Measurements from ENCODE around the gene C1R.
A peak's percentile ranks its signal among the peaks of the same experiment; 100 is the strongest.

Gene C1R

DNA sequence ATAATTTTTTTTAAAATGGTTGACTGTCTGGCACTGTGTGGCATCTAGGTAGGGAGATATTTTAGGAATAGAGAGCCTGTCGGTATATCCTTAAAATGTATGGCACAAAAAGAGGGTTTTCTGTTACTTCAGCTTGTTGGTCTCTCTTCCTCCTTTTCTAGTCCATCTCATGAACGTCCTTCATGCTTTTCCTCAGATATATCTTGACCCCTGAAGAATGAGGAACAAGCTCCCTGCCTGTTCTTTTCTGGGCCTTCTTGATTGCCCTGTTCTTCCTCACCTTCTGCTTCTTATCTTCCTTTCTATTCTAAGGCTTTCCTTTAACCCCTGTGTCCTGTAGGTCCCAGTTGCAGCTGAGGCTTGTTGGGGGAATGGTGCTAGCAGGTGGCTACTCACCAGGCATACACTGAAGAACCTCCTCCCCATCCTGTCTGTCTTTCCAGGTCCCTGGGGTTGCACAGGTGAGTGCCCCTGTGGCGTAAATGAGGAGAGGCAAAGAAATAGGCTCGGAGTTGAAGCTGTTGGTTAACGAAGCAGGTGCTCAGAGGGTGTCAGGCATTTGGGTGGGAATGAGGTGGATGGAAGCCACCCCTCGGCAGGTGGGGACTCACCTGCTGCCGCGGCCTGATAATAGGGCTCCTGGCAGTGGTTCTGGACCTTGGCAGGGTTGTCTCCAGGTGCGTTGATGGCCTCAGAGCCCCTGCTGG lies 7.2 kb upstream of the C1R start:
- DNase-seq, result no peak

DNA sequence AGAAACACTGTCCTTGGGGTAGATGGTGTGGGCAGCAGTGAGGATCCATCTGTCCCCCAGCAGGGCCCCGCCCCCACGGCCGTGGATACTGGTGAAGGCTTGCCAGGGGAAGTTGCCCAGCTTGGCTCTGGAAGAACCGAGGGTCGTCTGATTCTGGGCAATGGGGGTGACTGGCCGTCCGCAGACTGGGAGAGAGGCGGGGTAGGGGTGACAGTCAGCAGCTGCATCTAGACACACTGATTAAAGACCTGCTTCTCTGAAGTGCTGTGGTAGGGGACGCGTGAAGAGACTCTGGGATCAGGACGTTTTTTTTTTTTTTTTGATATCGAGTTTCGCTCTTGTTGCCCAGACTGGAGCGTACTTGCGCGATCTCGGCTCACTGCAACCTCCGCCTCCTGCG lies 4.7 kb upstream of the C1R start:
- no peak for DNase-seq

DNA sequence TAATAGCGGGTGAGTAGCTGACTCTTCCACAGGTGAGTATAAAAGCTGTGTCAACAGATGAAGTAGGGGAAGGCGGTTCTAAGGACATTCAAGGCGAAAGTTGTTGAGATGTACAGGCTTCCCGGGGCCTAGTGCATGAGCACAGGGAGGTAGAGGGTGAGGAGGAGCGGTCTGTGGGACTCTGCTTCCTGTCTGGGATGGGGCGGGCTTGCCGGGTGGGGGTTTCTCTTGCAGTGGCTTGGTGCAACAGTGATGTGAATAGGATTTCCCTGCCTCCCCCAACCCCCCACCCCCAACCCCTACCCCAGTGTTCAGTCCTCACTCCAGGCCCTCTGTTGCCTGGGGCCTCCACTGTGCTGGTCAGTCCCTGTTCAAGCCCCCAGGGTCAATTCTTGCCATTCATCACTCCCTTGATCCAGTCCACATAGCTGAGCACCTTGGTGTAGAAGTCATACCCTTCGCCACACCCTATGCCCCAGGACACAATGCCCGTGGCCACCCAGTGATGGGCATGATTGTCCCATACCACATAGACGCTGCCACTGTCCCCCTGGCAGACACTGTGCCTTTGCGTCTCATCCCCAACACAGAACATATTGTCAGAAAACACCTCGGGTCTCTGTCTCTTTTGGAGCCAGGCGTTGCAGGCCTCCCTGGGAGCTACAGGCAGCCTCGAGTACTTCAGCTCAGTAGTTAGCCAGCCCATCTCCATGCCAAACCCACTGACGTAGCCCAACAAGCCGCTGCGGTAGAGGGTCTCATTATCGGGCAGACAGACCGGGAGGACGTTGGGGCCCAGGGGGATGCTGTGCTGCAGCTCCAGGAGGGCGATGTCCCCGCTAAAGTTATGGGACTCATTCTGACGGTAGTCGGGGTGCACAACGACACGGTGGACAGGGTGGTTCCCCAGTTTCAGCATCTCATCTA lies 4.0 kb upstream of the C1R start:
- no peak for DNase-seq

DNA sequence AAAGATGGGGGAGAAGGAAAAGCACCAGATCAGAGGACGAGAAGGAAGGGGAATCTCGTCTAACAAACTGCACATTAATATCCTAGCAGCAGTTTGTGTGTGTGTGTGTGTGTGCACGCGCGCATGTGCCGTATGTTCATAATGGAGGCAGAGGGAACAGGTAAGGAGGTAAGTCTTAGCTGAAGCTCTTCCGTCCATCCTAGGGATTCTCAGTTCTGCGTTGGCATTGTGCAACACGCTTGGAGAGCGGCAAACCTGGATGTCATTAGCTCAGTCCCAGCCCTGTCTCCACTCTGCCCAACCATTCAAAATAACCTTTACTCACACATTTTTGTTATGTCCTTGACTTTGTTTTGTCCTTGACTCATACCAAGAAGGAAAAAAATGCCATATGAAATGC lies 1.6 kb upstream of the C1R start:
- DNase-seq, result no peak

DNA sequence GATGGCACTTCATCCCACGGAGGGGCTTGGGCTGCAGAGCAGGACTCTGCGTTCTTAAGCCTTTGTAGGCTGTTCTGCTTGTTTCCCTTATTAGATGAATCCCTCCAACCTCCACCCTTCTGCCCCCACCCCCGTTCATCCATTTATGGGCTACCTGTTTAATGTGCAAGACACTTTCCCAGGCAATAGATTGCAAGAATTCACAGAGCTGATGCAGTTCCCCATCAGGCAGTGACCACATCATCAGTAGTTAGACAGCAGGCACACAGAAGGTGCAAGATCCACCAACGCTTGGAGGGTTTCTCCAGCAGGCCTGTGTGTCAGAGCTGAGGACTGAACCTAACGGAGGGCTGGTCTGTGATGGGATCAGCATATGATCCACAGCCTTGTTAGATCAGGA lies 1.2 kb upstream of the C1R start:
- DNase-seq, result no peak

DNA sequence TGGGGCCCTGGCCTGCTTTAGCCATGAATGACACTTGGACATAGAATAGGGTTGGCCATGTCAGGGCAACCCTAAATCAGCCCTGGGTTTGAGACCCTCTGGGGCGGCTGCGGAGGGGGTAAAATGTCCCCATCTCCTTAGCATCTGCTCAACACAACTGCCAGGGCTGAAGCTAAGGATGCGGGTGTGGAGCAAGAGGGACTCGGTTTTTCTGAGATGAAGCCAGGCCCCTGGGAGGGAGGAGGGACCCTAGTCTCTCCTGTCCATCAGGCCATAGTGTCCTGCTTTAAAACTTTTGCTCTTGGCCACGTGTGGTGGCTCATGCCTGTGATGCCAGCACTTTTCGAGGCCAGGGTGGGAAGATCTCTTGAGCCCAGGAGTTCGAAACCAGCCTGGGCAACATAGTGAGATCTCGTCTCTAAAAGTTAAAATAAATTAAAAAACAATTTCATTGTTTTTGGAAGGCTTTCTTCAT lies 778 bp upstream of the C1R start:
- no peak for DNase-seq

DNA sequence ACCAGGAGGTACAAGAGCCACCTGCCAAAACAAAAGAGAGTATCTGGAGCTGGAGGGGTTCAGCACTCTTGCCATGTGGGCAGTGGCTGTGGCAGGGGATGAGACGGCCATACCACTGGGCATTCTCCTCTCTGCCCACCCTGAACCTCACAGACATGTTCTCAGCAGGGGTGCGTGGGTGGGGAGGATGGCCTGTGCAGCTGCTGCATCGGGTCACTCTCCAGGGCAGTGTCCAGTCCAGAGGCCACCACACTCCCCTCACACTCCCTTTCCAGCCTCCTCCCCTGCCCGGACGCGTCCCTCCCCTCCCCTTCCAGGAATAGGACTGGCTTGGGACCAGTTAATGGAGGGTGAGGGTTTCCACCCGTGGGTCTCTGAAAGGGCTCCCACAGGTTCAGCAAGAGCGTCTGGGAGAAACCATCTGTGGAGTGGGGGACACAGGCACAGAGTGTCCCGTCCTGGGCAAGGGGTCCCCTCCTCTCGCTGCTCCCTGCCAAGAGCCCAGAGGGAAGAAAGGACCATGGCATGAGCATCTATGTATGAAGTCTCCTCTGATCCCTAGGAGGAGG lies 501 bp downstream of the C1R start:
- peak in 1 of 58 donors; percentile 47 for DNase-seq

DNA sequence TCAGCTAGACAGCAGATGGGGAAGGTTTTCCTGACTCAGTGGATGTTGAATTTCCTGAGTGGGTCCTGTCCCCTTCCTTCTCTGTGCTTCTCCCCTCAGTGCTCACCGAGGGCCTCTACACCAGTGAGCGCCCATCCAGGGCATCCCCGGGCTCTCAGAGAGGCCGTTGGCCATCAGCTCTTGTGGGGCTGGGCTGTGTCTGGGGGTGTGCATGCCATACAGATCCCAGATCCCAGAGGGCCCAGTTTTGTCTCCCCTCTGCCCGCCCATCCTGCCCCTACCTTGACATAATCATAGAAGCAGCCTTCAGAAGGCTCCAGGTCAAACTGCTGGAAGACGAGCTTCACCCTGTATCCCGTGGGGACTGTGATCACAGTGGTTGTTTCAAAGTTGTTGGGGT lies 1.1 kb downstream of the C1R start:
- no peak for DNase-seq

DNA sequence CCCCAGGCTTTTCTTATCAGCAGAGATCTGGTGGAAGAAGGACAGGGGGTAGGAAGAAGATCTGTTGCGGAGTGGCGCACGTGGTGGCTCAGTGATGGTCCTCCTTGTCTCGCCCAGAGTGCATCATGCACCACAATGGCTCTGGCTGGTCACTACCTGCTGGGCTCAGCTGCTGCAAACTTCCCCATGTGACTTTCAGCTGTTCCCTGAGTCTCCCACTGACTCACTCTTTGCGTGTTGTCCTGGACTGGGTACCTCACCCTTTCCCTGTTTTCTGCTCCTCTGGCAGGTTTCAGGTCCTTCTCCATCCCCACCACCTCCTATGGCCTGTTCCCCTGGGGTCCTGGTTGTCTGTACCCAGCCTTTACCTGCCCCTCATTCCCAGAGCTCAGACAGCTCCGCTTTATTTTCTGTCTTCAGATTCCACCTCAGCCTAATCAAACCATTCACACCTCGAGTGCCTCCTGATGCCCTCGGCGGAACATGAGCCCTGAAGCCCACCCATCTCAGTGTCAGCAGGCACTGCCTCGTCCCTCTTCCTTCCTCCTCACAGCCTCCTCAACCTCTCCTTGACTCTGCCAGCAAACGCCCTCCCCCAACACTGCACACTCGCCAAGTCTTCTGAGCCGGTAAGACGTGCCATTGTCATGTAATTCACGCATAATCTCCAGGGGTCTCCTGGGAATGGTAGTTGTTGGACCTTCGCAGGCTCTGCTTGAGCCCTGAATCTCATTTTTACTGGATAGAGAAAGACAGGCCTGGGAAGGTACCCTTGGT lies 1.8 kb downstream of the C1R start:
- no peak for DNase-seq

DNA sequence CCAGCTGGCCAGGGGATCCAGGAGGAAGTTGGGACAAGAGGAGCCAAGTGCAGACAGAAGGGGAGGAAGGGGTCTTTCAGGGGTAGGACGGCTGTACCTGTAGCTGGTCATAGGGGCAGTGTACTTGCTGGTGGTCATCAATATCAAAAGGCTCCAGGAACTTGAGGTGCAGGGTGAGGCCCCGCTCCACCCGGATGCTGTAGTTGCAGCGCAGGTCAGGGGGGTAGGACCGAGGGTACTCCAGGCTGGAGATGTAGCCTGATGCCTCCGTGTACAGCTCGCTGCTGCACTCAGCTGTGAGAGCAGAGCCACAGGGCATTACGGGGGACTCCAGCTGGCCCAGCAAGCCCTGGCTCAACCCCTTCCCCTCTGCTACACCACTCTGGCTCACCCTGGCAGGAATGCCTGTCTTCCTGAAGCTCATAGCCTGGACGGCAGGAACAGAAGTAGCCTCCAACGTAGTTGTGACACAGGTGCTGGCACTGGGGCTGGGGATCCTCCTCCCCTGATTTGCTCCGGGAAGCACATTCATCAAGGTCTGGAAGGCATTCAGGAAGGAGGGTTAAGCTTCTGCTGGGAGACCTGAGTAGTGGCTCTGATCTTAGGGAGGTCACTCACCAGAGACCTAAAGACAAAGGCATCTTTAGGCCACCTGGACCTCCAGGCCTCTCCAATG lies 2.9 kb downstream of the C1R start:
- no peak for DNase-seq

DNA sequence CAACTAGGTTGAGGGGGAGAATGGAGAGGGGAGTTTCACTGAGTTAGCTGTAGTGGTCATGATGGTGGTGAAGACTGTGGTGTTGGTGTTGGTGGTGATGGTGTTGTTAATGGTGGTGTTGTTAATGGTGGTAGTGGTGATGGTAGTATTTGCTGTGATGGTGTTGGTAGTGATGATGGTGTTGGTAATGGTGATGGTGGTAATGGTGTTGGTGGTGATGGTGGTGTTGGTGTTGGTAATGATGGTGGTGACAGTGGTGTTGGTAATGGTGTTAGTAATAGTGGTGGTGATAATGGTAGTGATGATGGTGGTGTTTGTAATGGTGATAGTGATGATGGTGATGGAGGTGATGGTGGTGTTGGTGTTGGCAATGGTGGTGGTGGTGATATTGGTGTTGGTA lies 9.1 kb downstream of the C1R start:
- DNase-seq, result no peak

DNA sequence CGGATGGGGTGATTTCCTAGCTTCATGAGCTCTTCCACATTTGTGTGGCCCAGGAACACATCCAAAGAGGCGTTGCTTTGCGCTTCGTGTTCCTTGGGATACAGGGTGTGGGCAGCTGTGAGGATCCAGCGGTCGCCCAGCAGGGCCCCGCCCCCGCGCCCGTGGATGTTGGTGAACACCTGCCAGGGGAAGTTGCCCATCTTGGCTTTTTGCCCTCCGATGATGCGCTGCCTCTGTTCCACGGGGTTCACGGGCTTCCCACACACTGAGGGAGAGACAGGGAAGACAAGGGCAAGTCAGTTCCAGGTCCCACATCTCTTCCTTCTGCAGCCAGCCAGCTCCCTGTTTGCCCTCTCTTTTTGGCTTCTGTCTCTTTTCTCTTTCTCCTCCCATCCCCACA lies 11.2 kb downstream of the C1R start:
- DNase-seq, result no peak

DNA sequence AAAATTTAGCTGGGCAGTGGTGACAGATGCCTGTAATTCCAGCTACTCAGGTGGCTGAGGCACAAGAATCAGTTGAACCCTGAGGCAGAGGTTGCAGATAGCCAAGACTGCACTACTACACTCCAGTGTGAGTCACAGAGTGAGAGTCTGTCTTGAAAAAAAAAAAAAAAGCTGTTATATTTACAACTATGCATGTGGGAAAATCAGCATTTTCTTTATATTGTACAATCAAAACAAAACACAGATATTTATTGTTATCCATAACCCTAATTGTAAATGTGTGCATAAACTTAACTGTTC lies 12.5 kb downstream of the C1R start:
- DNase-seq, result no peak

DNA sequence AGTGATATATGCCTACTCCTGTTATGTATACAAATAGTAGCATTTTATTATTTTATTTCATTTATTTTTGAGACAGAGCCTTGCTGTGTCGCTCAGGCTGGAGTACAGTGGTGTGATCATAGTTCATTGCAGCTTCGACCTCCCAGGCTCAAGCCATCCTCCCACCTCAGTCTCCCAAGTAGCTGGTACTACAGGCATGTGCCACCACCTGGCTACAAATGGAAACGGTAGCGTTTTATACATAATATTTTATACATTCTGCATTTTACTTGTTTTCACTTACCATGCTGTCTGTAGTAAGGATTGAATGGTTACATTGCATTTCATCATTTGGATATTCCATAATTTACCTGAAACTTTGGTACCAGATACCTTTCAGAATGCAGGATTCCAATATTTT lies 14.1 kb downstream of the C1R start:
- DNase-seq, result no peak

DNA sequence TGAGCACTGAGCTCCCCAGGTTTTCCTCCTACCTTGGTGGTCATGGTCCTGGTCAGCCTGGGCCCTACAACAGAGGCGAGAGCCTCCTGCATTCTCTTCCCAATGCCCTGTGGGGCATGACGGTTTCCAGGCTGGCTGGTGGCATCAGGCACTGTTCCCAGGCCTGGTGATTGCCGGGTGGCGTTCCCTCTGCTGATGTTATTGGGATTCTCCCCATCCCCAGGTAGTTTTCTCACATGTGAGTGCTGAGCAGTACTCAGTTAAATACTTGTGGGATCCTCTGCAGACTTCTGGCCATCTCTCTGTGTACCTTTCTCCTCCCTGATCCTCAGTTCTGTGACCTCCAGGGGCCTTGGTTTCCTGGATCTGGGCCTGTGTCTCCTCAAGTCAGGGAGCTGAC lies 15.8 kb downstream of the C1R start:
- DNase-seq, result no peak

DNA sequence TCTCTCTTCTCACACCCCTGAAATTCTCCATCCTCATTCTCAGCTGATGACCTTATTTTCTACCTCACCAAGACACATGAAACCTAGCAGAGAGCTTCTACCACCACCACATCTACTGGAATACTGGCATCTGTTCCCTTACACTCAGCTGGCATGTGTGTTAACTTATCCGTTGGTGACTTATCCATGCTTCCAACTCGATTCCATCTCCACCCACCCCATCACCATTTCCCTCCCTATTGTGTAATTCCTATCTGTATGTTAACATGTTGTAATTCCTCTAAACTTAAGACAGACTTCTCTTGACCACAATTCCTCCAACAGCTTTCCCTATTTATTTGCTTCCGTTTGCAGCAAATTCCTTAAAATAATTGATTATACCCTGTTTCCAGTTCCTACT lies 16.3 kb downstream of the C1R start:
- DNase-seq, result no peak

DNA sequence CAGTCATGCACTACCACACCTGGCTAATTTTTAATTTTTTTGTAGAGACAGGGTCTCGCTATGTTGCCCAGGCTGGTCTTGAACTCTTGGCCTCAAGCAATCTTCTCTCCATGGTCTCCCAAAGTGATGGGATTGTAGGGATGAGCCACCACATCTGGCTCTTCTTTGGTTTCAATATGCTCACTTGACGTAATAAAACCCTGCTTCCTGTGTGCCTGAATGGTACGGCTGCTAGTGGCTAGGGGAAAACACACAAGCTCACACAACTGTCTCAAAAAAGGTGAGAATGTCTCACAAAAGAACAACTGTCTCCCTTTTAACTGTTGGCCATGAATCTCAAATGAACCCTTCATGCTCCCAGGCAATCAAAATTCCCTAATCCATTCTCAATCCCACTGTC lies 16.7 kb downstream of the C1R start:
- DNase-seq, result no peak

DNA sequence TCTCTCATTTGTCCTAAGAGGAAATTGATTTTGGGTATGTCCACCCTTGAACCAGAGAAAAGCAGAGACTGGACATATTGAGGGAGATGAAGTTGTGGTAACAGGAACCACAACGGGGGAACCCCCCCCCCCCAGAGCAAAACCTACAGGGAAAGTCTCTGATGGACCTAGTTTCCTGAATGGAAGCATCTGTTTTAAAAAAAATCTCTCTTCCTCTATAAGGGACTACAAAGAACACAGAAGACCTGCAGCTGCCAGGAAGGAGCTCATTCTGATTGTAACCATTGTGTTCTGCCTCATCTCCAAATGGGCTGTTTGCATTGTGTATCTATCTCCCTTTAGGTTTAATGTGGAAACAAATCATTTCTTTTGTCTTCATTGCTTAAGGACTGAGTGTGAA lies 18.3 kb downstream of the C1R start:
- no peak for DNase-seq

DNA sequence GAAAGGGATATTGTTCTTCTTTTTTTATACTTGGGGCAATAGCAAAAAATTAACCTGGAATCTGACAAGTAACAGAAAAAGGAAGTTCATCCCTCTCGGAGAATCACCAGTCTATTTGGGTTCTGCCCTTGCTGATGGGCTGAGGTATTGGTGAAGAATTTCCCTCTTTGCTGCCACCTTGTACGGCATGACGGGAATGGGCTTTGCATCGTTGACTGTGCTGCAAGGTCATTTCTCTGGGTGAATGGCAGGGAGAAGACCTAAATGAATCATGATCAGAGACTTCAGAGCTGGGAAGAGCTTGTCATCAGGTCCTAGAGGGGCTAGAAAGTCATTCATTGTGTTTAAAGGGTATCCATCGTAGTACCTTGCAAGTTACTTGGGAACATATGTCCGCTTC lies 19.7 kb downstream of the C1R start:
- no peak for DNase-seq

DNA sequence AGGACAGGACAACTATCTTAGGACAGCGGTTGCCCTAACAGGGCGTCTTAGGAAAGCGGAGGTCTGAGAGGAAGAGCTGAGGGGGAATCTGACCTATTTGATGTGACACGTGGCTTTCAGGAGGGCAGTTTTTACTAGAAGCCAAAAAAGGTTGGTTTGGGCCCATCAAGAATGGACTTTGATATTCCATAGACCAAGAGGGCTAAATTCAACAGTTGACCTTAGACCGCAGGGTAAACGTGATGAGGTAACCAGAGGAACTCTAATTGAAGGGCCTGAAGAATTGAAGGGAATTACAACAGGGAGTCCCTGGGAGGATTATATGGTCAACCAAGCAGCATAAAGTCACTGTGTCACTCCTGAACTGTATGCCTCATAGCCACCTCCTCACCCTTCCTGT lies 20.2 kb downstream of the C1R start:
- no peak for DNase-seq

DNA sequence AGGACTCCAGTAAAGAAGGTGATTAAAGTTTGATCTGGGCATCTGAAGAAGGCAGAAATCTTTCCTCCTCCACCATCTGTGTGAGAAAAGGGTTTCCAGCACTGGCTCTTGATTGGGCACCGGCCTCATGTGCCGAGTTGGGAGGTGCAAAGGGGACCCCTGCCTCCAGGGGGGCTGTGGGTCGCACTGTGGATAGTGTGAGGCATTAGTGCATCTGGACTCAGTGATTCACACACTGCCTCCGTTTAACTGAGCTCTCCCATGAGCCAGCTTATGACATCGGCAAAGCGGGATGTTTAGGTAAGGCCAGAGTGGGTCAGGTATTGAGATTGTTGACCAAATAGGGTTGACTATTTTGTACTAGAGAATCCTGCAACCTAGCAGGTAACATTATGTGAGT lies 22.9 kb downstream of the C1R start:
- DNase-seq, result no peak

Measured in anterior cingulate cortex (tissue), 58 donors.